HepG2 (cell line): ENCODE results near the gene SECTM1. TPM values are rescaled to one million over a fixed set of nuclear protein-coding genes. Genes with fewer than 3 reads are reported as not detected.

Experiments used
- ASH2L ChIP-seq: fragments of 300-600, 200-600 bp; sonication (generic); IDR thresholded peaks from 2 replicates; pipeline ENCODE4 v1.7.0; 2017; ENCODE audit warnings: low read depth, mild to moderate bottlenecking, moderate library complexity, mixed read lengths, low read length; ENCODE audit not compliant: insufficient read length
- DZIP1 ChIP-seq: sonication (generic); formaldehyde crosslinking; IDR thresholded peaks from 2 replicates; pipeline ENCODE4 v1.5.0; 2020; ENCODE audit warnings: mild to moderate bottlenecking, missing genetic modification reagents
- HMG20B ChIP-seq: conservative IDR thresholded peaks from 2 replicates; pipeline ENCODE4 v1.6.1; 2016; ENCODE audit warnings: missing genetic modification reagents, missing compliant biosample characterization
- PHF20 ChIP-seq: sonication (generic); formaldehyde crosslinking; IDR thresholded peaks from 2 replicates; pipeline ENCODE4 v1.5.0; 2020; ENCODE audit warnings: mild to moderate bottlenecking, missing genetic modification reagents
- TCF7 ChIP-seq: sonication (generic); IDR thresholded peaks from 2 replicates; pipeline ENCODE4 v1.6.1; 2016; ENCODE audit warnings: antibody characterized with exemption, low read depth
- ZBTB49 ChIP-seq: sonication (generic); formaldehyde crosslinking; IDR thresholded peaks from 2 replicates; pipeline ENCODE4 v1.4.0; 2020; ENCODE audit warnings: missing genetic modification reagents, borderline replicate concordance
- ZNF792 ChIP-seq: IDR thresholded peaks from 2 replicates; pipeline ENCODE4 v1.6.1; 2016
- polyA plus RNA-seq, 8 experiments: library from polyadenylated mRNA; depleted of rRNA in 3 of 8; stranded (reverse) in 7 of 8; unstranded in 1 of 8; fragments of >200 nt; fragmentation: Illumina TruSeq in 4 of 8; extraction: Trizol in 4 of 8; gene quantifications; 2 replicates each; pipeline versions ENCODE4 v1.2.1 to v1.2.3, GENCODE V29; 2011 to 2016; ENCODE audit warnings: low read depth in 4 of 8, missing spikeins in 1 of 8, mixed read lengths in 1 of 8; ENCODE audit not compliant: insufficient read depth in 1 of 8
- total RNA-seq, 5 experiments: library from RNA; depleted of rRNA; stranded (reverse); fragments of >200 nt; fragmentation: Illumina TruSeq; extraction: Trizol; gene quantifications; 2 replicates each; pipeline ENCODE4 v1.2.3, GENCODE V29; 2016; ENCODE audit warnings: low read depth in 1 of 5
- TF ChIP-seq, protein P1 (sequence below), 2 experiments: IDR thresholded peaks; 2 replicates each; pipeline ENCODE4 v1.6.1; 2011 to 2012; ENCODE audit warnings: low read length in 2 of 2, borderline replicate concordance in 1 of 2, low read depth in 1 of 2, mild to moderate bottlenecking in 1 of 2, moderate library complexity in 1 of 2
- TF ChIP-seq, protein P2 (sequence below): sonication (generic); formaldehyde crosslinking; IDR thresholded peaks from 2 replicates; pipeline ENCODE4 v1.9.0; 2021; ENCODE audit warnings: mild to moderate bottlenecking, missing genetic modification reagents

The SECTM1 gene
- total and polyA plus RNA-seq, 2 of the 13 experiments (the other 11 are each of a cell fraction or from before 2014, with no cell fraction given), result 3.5 to 5.3 TPM

- TF ChIP-seq, protein P1, sequence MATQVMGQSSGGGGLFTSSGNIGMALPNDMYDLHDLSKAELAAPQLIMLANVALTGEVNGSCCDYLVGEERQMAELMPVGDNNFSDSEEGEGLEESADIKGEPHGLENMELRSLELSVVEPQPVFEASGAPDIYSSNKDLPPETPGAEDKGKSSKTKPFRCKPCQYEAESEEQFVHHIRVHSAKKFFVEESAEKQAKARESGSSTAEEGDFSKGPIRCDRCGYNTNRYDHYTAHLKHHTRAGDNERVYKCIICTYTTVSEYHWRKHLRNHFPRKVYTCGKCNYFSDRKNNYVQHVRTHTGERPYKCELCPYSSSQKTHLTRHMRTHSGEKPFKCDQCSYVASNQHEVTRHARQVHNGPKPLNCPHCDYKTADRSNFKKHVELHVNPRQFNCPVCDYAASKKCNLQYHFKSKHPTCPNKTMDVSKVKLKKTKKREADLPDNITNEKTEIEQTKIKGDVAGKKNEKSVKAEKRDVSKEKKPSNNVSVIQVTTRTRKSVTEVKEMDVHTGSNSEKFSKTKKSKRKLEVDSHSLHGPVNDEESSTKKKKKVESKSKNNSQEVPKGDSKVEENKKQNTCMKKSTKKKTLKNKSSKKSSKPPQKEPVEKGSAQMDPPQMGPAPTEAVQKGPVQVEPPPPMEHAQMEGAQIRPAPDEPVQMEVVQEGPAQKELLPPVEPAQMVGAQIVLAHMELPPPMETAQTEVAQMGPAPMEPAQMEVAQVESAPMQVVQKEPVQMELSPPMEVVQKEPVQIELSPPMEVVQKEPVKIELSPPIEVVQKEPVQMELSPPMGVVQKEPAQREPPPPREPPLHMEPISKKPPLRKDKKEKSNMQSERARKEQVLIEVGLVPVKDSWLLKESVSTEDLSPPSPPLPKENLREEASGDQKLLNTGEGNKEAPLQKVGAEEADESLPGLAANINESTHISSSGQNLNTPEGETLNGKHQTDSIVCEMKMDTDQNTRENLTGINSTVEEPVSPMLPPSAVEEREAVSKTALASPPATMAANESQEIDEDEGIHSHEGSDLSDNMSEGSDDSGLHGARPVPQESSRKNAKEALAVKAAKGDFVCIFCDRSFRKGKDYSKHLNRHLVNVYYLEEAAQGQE (IDR thresholded peaks at IDR 0.05; ENCODE audit: borderline replicate concordance in 1 of 2, low read depth in 1 of 2, low read length in 2 of 2), result 0 out of 4 replicates have a peak, but pooled peaks of 1 of the 2 experiments have one; percentile 16
- TF ChIP-seq TCF7, result no peak
- TF ChIP-seq ZNF792 (CRISPR knock-in tag), result peak; percentile 36; the same call in 1 of the 2 replicates
- TF ChIP-seq, protein P2, sequence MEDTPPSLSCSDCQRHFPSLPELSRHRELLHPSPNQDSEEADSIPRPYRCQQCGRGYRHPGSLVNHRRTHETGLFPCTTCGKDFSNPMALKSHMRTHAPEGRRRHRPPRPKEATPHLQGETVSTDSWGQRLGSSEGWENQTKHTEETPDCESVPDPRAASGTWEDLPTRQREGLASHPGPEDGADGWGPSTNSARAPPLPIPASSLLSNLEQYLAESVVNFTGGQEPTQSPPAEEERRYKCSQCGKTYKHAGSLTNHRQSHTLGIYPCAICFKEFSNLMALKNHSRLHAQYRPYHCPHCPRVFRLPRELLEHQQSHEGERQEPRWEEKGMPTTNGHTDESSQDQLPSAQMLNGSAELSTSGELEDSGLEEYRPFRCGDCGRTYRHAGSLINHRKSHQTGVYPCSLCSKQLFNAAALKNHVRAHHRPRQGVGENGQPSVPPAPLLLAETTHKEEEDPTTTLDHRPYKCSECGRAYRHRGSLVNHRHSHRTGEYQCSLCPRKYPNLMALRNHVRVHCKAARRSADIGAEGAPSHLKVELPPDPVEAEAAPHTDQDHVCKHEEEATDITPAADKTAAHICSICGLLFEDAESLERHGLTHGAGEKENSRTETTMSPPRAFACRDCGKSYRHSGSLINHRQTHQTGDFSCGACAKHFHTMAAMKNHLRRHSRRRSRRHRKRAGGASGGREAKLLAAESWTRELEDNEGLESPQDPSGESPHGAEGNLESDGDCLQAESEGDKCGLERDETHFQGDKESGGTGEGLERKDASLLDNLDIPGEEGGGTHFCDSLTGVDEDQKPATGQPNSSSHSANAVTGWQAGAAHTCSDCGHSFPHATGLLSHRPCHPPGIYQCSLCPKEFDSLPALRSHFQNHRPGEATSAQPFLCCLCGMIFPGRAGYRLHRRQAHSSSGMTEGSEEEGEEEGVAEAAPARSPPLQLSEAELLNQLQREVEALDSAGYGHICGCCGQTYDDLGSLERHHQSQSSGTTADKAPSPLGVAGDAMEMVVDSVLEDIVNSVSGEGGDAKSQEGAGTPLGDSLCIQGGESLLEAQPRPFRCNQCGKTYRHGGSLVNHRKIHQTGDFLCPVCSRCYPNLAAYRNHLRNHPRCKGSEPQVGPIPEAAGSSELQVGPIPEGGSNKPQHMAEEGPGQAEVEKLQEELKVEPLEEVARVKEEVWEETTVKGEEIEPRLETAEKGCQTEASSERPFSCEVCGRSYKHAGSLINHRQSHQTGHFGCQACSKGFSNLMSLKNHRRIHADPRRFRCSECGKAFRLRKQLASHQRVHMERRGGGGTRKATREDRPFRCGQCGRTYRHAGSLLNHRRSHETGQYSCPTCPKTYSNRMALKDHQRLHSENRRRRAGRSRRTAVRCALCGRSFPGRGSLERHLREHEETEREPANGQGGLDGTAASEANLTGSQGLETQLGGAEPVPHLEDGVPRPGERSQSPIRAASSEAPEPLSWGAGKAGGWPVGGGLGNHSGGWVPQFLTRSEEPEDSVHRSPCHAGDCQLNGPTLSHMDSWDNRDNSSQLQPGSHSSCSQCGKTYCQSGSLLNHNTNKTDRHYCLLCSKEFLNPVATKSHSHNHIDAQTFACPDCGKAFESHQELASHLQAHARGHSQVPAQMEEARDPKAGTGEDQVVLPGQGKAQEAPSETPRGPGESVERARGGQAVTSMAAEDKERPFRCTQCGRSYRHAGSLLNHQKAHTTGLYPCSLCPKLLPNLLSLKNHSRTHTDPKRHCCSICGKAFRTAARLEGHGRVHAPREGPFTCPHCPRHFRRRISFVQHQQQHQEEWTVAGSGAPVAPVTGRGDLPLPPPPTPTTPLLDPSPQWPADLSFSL, result no peak
- no peak for TF ChIP-seq HMG20B (CRISPR knock-in tag)
- peak; percentile 88; the same call in 1 of the 2 replicates for TF ChIP-seq DZIP1 (CRISPR knock-in tag)
- peak; percentile 57 for TF ChIP-seq PHF20 (CRISPR knock-in tag)
- TF ChIP-seq ASH2L, result peak; percentile 90
- TF ChIP-seq ZBTB49, result no peak
Observed at GRCh38 chr17:82292251-82293154, 41.1 kb downstream of the SECTM1 start (continued).
